GM12891 (cell line): ENCODE data around the gene TSR2.
A peak's percentile ranks its signal among the peaks of the same experiment; 100 is the strongest.

Experiments used
- POLR2A ChIP-seq: IDR thresholded peaks from 2 replicates; pipeline ENCODE4 v1.6.1; 2011; ENCODE audit warnings: low read depth, low read length, control low read depth
- TAF1 ChIP-seq: IDR thresholded peaks from 2 replicates; pipeline ENCODE4 v1.6.1; 2011; ENCODE audit warnings: low read depth, low read length, control low read depth

GRCh38 chrX:54446084-54446483, 5.9 kb downstream of the TSR2 start:
- TF ChIP-seq POLR2A (0 out of 2 replicates have a peak, but pooled peaks have one; percentile 7), TAF1 (no peak)
